HG03469 (cell line): ENCODE data around the gene PRKCB.
"Not testable (repeated sequence)": the region's sequence is repeated elsewhere in the genome, so short reads cannot be mapped to it uniquely, and the experiment has no call there.

Source experiments
- ATAC-seq: cut with Tn5 transposase; IDR thresholded peaks from one replicate; pipeline ENCODE4 v1.9.1; 2021; ENCODE audit warnings: mild to moderate bottlenecking, moderate library complexity, moderate number of reproducible peaks; ENCODE audit not compliant: unreplicated experiment

The PRKCB gene

GRCh38 chr16:24151482-24151939 lies 315.7 kb downstream of the PRKCB start:
- no peak for ATAC-seq

GRCh38 chr16:24152048-24152447 lies 316.3 kb downstream of the PRKCB start:
- not testable (repeated sequence) for ATAC-seq

GRCh38 chr16:24152826-24153225 lies 317.0 kb downstream of the PRKCB start:
- no peak for ATAC-seq

GRCh38 chr16:24156777-24157176 lies 321.0 kb downstream of the PRKCB start:
- no peak for ATAC-seq

GRCh38 chr16:24163935-24164334 lies 328.2 kb downstream of the PRKCB start:
- ATAC-seq = no peak

- ATAC-seq = no peak
Observed at GRCh38 chr16:24164416-24164815, 328.6 kb downstream of the PRKCB start.

GRCh38 chr16:24165273-24165672 lies 329.5 kb downstream of the PRKCB start:
- no peak for ATAC-seq

- no peak for ATAC-seq
Observed at GRCh38 chr16:24166661-24167528, 331.1 kb downstream of the PRKCB start.

- no peak for ATAC-seq
Observed at GRCh38 chr16:24168856-24169255, 333.1 kb downstream of the PRKCB start.

- ATAC-seq = no peak
Observed at GRCh38 chr16:24170407-24170806, 334.6 kb downstream of the PRKCB start.

GRCh38 chr16:24174504-24174903 lies 338.7 kb downstream of the PRKCB start:
- no peak for ATAC-seq

GRCh38 chr16:24174957-24175356 lies 339.2 kb downstream of the PRKCB start:
- ATAC-seq = no peak

GRCh38 chr16:24178496-24178895 lies 342.7 kb downstream of the PRKCB start:
- ATAC-seq = no peak

- no peak for ATAC-seq
Observed at GRCh38 chr16:24180451-24180850, 344.7 kb downstream of the PRKCB start.

- no peak for ATAC-seq
Observed at GRCh38 chr16:24188021-24188542, 352.3 kb downstream of the PRKCB start.

GRCh38 chr16:24188751-24189318 lies 353.1 kb downstream of the PRKCB start:
- ATAC-seq = no peak

GRCh38 chr16:24189941-24190340 lies 354.2 kb downstream of the PRKCB start:
- no peak for ATAC-seq

GRCh38 chr16:24191876-24192402 lies 356.2 kb downstream of the PRKCB start:
- no peak for ATAC-seq

- no peak for ATAC-seq
Observed at GRCh38 chr16:24195221-24195620, 359.4 kb downstream of the PRKCB start.

- no peak for ATAC-seq
Observed at GRCh38 chr16:24198807-24199533, 363.2 kb downstream of the PRKCB start.

GRCh38 chr16:24203675-24204074 lies 367.9 kb downstream of the PRKCB start:
- ATAC-seq = no peak
